Activated CD4-positive, alpha-beta T cell treated with anti-CD3 and anti-CD28 coated beads, Interleukin-2, amount 50 U/mL, for 4 hours (primary cell): Measurements from ENCODE around the gene MRPL45.

Experiments
- DNase-seq, 2 experiments: peaks; one replicate each; pipeline ENCODE4 v3.0.0-alpha.2; 2020

Gene MRPL45

DNA sequence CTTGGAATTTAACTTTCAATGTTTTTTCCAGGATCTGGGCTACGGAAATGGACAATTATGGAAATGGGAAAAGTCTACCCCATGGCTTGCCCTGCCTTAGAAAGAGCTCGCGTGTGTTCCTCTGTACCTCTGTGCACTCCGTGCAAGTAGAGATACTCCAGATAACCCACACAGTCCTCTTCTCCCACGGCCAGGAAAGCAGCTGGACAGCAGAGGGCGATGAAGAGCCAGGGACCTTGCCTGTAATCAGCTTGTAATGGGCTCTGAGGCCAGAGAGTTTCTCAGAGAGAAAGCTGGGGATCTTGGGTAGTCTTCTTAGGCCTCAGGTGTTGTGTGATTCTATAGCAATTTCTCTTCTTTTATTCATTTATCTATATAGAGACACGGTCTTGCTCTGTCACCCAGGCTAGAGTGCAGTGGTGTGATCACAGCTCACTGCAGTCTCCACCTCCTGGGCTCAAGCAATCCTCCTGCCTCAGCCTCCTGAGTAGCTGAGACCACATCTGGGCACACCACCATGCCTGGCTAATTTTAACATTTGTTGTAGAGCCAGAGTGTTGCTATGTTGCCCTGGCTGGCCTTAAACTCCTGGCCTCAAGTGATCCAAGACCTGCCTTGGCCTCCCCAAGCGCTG, 52.2 kb downstream of the MRPL45 start:
- peak; percentile 83 to 90 for DNase-seq

GRCh38 chr17:38350035-38350434, 53.1 kb downstream of the MRPL45 start:
- no peak for DNase-seq

GRCh38 chr17:38351412-38352222, 54.6 kb downstream of the MRPL45 start, which contains the start of gene SOCS7:
SOCS7 (plus strand) TSS chr17:38351844; CDS start chr17:38352053, 209 bp downstream.
- DNase-seq = peak; percentile 91 to 92

DNA sequence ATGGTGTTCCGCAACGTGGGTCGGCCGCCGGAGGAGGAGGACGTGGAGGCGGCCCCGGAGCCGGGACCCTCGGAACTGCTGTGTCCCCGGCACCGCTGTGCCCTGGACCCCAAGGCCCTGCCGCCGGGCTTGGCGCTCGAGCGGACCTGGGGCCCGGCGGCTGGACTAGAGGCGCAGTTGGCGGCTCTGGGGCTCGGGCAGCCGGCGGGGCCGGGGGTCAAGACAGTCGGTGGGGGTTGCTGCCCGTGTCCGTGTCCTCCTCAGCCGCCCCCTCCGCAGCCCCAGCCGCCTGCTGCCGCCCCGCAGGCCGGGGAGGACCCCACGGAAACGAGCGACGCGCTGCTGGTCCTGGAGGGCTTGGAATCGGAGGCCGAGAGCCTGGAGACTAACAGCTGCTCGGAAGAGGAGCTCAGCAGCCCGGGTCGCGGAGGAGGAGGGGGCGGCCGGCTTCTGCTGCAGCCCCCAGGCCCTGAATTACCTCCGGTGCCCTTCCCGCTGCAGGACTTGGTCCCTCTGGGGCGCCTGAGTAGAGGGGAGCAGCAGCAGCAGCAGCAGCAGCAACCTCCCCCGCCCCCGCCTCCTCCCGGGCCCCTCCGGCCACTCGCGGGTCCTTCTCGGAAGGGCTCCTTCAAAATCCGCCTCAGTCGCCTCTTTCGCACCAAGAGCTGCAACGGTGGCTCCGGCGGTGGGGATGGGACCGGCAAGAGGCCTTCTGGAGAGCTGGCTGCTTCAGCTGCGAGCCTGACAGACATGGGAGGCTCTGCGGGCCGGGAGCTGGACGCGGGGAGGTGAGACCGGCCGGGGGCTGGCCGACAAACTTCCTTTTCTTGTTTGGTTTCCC, 55.5 kb downstream of the MRPL45 start:
- peak in 1 of 2 experiments; percentile 14 for DNase-seq

DNA sequence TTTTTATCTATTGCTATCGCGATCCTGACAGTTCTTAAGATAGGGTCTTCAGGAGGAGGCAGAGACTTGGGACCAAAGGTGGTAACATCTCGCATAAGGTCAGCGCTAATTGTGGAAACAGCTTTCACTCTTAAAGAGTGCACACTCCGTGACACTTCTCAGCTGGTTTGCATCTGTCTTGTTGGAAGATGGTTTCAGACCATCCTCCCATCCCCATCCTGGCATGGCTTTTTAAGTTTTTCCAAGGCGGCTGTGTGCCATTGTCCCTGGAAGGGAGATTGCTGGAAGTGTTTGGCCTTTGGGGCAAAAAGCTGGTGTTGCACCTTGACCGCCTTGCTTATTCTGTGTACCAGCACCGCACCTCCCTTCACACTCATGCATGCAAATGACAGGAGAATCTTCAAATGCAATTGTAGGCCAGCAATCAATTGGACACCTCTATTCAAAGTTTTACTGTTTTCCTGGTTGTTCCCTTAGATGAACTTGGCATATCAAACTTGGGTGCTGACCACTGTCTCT, 56.2 kb downstream of the MRPL45 start:
- DNase-seq = no peak

GRCh38 chr17:38353668-38354067, 56.7 kb downstream of the MRPL45 start:
- no peak for DNase-seq

DNA sequence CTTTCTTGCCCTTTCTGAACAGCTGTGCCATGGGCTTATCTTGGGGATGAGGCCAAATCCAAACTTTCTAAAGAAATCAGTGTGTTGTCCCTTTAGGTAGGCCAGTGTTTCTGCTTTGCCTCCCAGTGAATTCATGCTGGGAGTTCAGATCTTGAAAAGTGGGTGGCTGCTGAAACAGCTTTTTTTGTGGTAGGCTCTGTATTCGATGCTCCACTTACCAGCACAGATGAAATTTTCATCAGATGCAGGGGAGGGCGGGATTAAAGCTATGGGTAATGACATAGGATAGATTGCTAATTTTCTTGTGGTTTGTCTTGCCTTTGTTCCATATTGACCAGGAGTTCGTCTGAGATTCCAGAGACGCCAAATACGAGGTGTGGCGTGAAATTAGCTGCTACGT, 57.5 kb downstream of the MRPL45 start:
- DNase-seq = no peak

- DNase-seq = no peak
These were observed 58.3 kb downstream of the MRPL45 start for GRCh38 chr17:38355251-38355650.

DNA sequence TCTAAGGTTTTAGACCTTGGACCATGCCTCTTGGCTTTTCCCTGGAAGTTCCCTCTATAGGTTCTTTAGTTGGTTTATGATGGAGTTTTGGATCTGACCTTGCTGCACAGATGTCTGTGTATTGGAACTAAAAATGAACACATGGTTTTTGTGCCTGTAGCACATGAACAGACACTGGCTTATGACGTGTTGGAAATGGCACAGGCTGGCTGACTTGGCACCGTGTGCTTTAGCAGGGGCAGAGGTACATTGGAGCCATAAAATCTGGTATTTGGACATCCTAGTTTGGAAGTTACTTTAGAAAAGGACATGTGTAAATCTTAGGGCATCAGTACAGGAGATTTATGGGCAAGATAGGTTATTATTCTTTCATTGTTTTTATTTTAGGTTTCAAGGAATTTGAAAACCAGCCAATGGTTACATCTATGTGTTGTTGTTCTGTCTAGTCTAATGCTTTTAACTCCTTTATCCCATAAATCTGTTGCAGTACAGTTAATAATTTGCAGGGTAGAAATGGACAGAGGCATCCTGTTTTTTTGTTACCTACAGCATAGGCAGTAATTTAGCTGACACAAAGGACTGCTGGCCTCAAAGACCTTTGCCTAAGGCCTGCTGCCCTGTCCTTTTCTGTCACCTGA, 60.6 kb downstream of the MRPL45 start:
- no peak for DNase-seq

- no peak for DNase-seq
These were observed 61.9 kb downstream of the MRPL45 start for GRCh38 chr17:38358586-38359513.

DNA sequence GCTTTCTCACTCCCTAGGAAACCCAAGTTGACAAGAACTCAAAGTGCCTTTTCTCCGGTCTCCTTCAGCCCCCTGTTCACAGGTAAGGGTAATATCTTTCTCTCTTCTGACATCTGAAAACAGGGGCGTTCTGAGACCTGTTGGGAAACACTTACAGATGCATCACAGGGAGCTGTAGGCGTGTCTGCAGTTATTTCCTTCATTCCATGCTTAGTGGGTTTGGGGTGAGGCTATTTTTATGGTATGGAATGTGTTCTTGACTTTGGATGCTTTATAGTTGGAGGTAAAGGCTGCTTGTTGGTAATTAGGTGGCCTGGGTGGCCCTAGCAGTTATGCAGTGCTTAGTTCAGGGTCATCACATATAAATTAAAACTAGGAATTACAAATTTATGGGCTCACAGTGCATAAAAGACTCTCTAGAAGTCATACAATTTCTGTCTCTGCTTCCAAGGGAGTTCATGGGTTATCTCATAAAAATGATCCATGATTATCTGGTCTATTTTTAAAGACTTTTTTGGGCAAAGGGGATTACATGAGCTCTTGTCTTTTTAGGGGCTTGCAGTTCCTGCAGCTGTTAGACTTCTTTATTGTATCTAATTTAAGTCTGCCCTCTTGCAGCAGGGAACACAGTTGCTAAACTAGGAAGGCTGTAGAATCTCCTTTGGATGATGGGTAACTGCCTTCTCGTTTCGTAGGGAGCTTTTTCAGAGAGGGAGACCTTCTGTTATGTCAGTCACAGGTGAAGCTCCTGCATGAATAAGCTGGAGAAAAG, 64.9 kb downstream of the MRPL45 start:
- DNase-seq = no peak

GRCh38 chr17:38363016-38363415, 66.0 kb downstream of the MRPL45 start:
- no peak for DNase-seq

GRCh38 chr17:38364741-38365140, 67.8 kb downstream of the MRPL45 start:
- DNase-seq = no peak

DNA sequence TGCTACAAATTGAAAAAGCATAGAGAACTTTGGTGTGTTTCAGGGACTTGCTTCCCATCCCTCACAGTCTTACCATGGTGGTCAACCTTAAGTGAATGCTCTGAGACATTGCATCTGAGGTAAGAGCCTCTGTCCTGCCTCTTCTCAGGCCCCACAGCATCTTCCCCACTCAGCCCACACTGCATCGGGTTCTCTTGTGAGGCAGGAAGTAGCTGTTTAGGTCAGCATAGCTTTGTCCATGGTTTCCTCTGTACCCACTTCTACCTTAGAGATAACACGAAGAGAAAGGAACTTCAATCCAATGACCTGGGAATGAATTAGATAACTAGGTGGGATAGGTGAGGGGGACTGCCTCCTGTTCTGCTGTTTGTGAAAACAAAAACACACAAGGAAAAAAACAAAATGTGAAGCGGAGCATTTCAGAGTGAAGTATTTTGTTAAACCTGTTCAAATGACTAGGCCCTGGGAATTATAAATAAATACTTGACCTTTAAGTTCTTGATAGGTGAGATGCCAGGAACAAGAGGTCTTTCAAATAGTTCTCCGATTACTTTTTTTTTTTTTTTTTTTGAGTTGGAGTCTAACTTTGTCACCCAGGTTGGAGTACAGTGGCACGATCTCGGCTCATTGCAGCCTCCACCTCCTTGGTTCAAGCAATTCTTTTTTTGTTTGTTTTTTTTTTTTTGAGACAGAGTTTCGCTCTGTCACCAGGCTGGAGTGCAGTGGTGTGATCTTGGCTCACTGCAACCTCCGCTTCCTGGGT, 72.3 kb downstream of the MRPL45 start:
- DNase-seq = no peak
